UCSD-AML1 (cell line): ENCODE measurements around the gene RFX3.

ENCODE experiments used
- DNase-seq: peaks from one replicate; lab custom pipeline; 2025; ENCODE audit not compliant: unreplicated experiment; lab: John Stamatoyannopoulos, UW

The RFX3 gene

DNA sequence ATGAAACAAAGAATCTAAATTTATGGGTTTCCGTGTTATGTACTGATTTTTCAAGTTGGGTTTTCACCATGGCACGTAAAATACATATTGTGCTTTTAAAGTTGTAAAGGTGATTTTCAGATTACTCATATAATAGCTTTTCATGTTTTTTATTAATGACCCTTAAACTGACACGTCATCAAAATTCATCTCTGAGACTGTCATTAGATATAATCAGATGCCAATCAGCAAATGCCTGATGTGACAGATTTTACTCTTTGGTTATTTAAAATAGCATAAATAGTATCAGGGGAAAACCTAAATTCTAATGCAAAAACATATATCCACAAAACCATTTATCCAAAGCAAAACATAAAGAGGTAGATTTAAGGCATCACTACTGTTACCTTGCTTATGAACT is 11.0 kb downstream of the RFX3 start:
- DNase-seq: no peak

DNA sequence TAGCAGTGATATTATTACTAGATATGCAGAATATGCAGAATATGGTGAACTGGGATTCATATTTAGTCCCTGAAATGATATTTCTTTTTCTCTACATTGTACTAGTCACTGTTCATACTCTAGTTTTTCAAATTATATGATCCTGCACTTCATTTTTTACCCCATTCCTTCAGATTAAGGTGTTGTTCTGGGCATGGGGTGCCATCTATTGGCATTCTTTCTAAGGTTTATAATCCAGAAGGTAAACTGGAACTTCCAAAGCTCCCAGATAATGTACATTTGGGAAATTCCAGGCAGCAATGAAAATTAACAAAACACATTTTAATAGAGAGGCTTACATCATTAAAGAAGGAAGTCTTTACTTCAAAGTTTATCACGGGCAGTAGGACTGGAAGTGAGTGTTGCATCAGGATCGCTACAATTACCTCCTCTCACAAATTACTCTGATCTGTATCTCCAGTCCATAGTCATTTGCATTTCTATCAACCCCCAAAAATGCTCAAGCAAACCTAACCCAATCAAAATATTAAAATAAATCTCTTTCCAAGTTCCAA is 12.5 kb downstream of the RFX3 start:
- DNase-seq: no peak

DNA sequence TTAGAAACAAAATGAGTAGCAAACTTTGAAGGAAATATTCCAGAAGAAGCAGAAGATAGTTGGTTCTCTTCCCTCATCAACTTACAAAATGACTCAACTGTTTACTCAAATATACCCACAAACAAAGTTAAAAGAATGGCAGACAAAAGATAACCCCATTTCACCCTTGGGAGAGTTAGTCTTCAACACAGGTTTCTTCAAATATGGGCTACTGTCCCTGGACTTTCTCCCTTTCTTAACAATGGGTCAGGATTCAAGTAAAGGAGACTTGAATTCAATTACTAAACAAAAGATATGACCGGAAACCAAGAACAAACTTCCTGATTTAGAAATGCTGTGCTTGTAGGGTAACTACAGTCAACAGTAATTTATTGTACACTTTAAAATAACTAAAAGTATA is 14.2 kb downstream of the RFX3 start:
- DNase-seq: no peak

DNA sequence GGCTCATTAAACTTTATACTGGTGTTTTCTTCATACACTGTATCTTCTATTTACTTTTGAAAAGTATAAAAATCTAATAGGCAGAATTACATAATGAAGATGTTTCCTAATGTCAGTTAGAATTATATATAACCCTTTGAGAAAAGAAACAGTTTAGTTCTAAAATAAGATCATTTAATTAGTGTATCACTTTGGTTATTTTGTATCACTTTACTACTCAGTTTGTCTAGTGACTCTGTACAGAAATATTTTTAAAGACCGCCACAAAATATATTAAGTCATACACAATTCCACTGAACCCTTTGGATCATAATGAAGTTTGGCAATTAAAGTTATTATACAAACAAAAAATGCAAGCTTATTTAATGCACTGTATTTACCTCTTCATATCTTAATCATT is 15.0 kb downstream of the RFX3 start:
- DNase-seq: no peak

DNA sequence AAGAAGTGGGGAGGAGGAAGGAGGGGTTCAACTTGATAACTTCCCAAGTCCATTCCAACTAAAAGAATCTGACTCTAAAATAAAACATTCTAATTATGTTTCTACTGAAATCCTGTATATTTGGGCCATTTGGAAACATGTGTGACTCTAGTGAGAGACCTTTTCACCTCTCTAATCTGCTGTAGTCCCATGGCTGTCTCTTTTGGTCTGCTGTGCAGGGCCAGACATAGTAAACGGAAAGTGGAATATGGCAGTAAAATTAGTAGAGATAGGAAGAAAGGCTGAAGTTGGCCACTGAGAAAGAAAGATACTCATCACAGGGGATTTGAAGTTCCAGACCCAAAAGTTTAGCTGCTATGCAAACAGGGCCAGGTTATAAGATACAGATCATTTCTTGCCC is 15.9 kb downstream of the RFX3 start:
- DNase-seq: no peak

DNA sequence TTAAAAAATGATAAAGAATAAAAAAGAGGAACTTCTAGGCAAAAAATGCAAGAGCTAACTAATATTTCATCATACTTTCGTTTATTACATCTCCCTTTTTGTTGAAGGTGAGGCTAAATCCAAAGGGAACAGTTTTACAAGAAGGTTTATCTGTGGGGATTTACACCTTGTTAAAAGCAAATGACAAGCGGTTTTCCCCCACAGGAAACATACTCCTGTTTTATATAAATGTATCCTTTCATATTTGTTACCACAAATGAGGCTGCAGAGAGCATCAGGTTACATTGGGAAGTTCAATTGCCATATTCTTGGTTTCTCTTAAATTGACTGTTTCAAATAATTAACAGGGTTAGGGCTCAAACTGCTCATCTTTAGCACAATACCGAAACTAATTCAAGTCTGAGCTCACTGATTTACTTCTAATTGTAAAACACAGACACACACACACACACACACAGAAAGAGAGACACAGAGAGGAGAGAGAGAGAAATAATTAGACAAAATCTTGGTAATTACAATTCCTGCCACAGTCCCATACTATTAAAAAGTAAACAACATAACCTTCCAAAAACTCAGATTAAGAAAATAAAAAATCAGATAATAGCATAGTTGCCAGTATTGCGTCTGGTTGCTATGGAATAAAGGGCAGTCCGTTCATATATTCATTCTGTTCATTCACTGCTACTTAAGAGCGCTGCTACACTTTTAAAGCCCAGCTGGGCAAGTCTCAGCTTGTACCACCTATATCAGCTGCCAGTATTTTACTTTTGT is 17.1 kb downstream of the RFX3 start:
- DNase-seq: no peak

DNA sequence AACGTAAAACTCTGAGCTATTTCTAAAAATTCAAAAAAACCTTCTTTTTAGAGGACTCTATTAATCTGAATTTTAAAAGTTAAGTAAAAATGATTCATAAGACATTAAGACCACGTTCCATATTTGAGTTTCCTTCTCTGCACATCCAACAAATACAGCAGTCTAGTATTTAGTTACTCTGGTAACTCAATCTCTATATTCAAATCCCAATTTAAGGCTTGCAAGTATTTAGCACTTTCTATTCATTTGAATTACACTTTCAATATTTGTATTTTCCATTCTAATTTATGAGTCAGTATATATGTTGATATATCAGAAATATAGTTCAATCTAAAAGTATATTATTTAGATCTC is 17.7 kb downstream of the RFX3 start:
- no peak for DNase-seq

DNA sequence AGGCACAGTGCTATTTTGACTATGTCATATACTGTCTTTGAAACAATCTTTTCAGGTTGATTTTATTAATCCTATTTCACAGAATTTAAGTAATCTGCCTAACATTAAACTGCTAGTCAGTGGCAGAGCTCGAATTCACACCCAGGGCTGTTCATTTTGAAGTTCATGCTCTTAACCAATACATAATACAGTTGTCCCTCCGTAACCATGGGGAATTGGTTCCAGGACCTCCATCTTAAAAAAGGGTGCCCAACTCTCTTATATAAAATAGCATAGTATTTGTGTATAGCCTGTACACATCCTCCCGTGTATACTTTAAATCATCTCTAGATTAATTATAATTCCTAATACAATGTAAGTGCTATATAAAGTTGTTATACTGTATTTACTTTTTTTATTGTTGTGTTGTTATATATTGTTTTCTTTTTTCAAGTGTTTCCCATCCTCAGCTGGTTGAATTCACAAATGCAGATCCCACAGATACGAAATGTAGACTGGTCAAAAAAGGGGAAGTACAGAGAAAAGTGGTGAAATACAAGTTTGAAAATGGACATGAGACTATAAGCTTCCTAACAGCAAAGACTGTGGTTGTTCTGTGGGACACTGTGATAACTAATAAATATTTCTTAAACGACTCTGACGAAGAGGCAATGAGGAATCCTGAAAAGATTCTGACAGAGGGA is 18.3 kb downstream of the RFX3 start:
- no peak for DNase-seq

DNA sequence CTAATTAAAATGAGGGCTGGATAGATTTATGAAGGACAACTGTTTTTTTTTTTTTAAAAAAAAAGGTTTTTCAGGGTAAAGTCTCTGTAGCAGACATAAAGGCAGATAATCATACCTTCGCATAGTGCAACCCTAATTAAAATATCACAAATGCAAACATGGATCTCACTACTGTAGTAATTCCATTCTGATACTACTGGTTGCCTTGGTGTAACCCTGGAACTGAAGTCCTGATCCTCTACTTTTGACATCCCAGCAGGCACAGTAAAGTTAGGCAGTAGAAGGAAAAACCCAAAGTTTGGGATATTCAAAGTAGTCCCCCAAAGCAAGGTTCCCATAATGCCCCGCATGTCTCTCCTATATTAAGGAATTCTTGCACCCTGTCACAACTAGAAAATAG is 19.6 kb downstream of the RFX3 start:
- no peak for DNase-seq

DNA sequence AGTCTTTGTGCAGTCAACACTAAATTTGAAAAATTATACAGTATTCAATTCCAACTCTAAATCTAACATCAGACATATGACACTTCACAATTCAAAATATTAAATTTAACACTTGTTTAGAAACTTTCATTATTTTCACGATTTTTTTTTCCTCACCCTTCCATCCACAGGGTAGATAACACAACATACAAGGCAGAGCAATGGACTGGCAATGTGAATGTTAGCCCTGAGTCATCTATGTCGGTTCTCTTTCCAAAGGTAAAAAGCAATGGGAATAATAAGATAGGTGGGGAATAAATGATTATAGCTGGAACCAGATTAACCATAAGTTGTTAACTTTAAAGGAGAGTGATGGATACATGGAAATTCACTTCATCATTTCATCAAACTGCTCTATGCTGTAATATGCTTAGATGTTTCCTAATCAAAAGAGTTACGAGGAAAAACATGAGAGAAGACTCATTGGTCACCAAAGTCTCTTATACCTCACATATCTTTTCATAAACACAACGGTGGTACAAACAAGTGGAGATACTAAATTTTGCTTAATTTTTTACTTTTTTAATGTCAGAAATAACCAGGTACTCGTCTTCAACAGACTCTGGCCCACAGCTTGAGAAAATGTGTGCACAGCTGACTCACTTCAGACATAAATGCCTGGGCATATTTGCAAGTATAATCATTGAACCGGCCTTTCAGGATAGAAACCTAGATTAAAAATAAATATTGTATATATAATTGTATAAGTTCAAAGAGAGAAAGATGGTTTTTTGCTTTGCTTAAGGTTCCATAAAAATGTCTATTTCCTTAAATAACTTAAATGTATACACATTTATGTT is 23.0 kb downstream of the RFX3 start:
- no peak for DNase-seq

DNA sequence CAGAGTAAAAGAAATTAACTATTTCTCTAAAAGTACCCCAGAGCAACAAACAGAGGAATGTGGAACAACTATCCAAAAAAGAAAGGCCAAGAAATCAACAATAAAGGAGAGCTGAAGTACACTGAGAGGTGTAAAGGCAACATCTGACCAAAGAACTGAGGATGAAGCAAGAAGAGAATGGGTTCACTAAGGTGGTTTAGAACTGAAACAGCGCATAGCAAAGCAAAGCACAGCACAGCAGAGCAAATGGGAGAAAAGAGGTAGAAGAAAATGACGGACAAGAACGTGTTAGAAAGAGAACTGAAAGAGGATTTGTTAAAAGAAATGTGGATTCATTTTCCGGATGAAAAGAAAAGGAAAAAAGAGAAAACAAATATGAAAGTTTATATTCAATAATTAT is 25.8 kb downstream of the RFX3 start:
- DNase-seq: no peak

DNA sequence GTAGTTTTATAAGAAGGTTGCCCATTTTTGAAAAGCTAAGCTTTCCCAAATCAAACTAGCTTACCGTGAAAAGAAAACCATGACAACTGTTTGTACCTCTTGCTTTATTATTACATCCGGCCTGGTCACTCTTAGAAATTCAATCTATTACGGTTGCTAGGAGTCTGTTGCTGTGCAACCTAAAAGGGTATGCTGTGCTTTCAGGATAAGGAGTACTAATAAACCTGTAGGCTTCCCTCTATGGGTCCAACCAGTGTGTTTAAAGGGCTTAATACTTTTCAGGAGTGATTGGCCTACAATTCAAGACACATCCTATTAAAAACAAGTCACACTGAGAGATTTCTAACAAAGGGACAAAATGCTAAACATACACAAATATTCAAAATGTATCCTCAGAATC is 27.1 kb downstream of the RFX3 start:
- DNase-seq: no peak

DNA sequence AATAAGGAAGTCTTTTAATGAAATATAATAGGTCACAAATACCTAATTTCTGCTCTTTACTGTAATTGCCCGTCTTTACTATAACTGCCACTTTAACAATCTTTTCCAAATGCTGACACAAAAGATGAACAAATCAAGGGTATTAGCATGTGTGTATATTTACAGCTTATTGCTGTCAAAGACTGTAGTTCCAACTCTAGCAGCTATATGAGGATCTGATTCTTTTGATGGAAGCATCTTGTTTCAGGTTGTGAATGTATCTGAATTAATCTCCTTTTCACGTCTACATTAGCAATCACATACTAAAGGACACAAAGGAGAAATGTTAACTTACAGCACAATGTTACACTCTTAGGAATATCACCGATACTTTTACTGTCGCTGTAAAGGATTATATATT is 27.9 kb downstream of the RFX3 start:
- DNase-seq: no peak

DNA sequence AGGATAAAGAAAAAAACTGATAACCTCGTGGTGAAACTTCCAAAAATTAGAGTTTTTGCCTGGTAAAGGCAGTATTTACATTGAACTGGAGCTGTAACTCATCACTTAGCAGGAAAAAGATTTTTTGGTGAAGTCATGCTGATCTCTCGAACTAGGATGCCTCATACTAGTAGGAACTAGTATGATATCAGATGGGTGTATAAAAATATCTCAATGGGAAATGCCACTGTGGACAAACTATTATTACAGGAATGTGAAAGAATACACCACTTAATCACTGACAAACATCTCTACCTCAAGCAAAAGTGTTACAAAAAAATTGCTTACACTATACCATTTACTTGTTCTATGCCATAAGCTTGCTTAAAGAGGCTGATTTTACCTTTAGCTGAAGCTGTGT is 28.4 kb downstream of the RFX3 start:
- DNase-seq: no peak

DNA sequence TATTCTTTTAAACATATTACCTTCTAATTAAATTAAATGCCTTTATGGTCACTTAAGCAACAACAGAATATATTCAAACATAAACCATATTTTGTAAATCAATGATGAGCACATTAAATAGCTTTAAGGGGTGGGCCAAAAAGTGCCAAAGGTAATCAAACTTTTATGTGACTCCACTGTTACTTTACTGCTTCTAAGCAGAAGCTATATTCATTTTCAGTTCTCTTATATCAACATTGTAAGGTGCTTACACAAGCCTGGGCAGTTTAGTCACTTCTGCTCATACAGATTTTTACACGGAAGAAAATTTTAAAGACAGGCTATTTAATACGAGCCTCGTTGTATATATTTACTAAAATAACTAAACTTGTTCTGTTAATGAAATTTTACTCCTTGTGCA is 29.9 kb downstream of the RFX3 start:
- DNase-seq: no peak

DNA sequence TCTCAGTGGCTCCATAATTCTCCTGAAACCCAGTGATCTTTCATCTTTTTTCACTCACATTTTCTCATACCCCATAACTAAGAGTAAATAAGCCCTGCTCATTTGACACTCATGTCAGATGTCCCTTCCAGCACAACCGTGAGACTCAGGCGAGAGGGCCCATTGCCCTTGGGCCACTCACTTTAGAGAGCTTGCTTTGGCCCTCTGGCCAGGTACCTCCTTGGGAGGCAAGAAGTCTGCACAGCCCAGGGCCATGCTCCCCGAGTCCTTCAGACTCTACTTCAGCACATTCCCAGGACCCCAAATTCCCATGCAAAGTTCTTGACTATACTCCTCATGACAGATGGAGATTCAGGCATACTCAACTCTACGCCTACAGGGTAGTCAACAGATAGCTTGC is 33.6 kb downstream of the RFX3 start:
- no peak for DNase-seq

DNA sequence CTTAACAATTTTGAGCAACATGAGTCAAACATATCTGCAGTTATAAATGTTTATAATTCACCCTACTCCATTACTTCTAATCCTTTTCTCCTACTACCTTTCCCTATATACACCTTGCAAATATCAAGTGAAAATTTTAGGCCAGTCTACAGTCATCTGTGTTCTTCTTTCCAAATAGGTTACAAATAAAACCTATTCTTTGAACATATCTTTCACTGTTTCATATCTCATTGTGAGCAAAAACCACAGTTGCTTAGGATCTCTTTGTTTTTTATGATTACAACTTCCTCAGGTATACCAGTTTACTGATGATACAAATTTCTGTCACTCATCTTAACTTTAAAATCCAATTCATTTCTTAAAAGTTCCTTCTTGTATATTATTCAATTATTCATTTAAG is 34.4 kb downstream of the RFX3 start:
- DNase-seq: no peak

DNA sequence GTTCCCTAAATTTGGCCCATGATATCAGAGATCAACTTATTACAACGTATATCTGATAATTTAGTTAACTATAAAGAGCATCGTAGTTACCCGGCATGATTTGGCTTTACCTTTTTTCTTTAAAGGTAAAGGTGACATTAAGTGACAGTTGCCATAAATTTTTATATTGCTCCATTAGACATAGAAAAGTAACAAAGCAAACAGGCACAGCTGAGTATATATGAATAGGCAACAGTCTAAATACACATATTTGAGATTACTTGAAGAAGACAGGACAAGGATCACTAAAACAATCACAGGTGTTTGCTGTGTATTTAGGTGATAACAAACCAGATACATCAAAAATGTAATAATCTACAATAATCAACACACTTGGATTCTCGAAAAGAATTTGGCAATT is 34.8 kb downstream of the RFX3 start:
- no peak for DNase-seq

DNA sequence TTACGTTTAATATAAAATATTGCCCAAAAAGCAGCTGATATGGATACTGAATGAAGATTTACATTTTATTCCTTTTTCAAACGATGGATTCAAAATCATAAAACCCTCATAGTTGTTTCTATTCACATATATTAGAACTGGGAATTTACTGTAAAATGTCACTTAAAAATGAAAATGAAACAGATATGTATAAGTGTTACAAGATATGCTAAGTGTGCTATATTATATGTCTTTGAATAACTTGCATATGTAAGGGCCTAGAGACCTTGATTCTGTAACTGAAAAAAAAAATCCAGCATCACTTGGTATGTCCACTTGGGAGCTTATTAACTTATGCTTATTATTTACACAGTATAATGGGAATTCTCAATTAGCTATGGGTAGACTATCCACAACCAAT is 43.2 kb downstream of the RFX3 start:
- no peak for DNase-seq

DNA sequence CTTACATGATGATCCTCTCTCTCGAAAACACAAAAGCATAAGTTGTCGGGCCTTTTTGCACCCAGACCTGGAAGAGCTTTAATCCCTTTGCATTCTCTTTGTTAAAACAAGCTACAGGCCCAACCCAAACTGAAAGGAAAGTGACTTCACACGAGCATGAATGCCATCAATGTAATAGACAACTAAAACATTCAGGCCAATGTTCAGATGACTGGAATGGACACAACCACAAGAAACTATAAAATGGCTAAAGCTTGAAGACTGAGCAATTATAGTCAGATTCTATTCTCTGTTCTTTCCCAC is 45.5 kb downstream of the RFX3 start:
- DNase-seq: no peak

DNA sequence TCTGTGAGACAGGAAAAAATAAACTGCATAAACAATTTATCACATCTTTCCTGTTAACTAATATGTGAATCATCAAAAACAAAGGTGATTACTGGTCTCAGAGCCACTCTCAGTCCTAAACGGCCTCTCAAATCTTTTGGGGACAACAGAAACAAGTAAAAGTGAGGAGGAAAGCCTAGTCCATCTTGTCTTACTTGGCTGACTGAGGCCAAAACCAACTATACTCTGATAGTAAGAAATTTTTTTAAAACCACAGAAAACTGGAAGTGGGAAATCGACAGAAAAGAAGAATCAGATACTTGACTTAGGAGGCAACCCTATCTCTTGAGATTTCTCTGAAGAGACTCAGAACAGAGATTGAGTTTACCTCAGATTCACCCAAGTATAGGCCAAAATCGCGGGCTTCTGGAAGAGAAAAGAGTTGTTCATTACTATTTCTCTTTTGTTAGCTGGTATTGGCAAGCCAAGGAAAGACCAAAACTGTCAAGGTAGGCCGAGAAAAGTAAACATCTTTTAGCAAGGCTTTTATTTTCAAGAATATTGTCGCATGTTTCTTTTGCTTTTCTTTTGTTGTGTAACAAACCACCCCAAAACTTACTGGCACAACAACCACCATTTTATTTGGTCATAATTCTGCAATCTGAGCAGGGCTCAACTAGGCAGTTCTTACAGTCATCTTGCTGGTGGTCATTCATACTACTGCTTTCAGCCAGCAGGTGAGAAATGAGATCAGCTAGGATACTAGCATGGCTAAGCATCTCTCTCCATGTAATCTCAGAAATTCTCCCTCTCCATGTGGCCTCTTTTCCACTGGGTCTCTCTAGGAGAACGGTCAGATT is 46.1 kb downstream of the RFX3 start:
- DNase-seq: no peak
